Astrocyte of the cerebellum (primary cell): ENCODE measurements around the gene SOCS1.

ENCODE experiments used
- DNase-seq: peaks from one replicate; pipeline ENCODE4 v3.0.0-alpha.2; 2011; ENCODE audit warnings: low read depth
- H3K4me3 ChIP-seq: 2 replicates; pipeline ENCODE4 v1.5.1; 2011; ENCODE audit warnings: mild to moderate bottlenecking, low read depth, low read length, moderate library complexity
- in situ Hi-C: cut with HindIII; loops from 2 replicates; pipeline ENCODE4 v1.10.0; 2017; ENCODE audit warnings: low sequenced_read_pairs
- TF ChIP-seq, protein P1 (sequence below): IDR thresholded peaks from 2 replicates; pipeline ENCODE4 v1.5.1; 2012; ENCODE audit warnings: low read length, low read depth, moderate library complexity, mild to moderate bottlenecking; ENCODE audit errors: missing control alignments

Gene SOCS1

GRCh38 chr16:11283820-11284248 lies 27.8 kb upstream of the SOCS1 start:
- H3K4me3 ChIP-seq: no peak overlapping the region
- DNase-seq: no peak
- in situ Hi-C loops: no loop called here
- TF ChIP-seq, protein P1, sequence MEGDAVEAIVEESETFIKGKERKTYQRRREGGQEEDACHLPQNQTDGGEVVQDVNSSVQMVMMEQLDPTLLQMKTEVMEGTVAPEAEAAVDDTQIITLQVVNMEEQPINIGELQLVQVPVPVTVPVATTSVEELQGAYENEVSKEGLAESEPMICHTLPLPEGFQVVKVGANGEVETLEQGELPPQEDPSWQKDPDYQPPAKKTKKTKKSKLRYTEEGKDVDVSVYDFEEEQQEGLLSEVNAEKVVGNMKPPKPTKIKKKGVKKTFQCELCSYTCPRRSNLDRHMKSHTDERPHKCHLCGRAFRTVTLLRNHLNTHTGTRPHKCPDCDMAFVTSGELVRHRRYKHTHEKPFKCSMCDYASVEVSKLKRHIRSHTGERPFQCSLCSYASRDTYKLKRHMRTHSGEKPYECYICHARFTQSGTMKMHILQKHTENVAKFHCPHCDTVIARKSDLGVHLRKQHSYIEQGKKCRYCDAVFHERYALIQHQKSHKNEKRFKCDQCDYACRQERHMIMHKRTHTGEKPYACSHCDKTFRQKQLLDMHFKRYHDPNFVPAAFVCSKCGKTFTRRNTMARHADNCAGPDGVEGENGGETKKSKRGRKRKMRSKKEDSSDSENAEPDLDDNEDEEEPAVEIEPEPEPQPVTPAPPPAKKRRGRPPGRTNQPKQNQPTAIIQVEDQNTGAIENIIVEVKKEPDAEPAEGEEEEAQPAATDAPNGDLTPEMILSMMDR: no peak

- in situ Hi-C loops: no loop called here
- TF ChIP-seq, protein P1: no peak
- no peak for DNase-seq
- H3K4me3 ChIP-seq: no peak within 1 kb of the TSS
These were observed 24.9 kb upstream of the SOCS1 start, which contains the start of gene PRM1 for GRCh38 chr16:11280616-11281522. PRM1 (minus strand) TSS chr16:11281330; CDS start chr16:11281238, 92 bp downstream.

DNA sequence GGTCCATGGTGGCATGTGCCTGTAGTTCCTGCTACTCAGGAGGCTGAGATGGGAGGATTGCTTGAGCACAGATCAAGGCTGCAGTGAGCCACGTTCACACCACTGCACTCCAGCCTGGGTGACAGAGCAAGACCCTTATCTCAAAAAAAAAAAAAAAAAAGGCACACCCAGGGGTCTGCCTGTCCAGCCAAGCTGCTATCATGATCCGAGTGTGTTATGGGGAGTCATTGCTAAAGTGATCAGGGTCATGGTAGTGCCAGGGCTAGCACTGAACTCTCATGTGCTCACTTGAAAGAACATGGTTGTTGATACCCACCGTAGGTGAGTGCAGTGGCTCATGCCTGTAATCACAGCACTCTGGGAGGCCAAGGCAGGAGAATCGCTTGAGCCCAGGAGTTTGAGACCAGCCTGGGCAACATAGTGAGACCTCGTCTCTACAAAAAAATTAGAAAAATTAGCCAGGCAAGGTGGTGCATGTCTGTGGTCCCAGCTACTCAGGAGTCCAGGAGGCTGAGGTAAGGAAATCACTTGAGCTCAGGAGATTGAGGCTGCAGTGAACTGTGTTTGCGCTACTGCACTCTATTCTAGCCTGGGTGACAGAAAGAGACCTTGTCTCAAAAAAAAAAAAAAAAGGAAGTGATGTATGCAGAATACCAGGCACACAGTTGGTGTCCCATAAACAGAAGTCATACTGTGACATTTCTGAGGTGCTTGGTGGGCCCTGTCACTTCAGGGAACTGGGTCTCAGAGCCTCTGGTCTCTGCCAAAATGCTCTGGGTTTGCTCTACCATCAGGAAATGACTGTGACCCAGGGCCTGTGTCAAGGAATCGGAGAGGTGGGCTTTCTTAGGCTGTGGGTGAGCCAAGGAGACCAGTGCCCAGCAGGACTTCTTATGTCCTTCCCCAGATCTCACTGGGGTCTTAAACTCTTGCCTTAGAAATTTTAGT lies 23.0 kb upstream of the SOCS1 start:
- no peak for DNase-seq
- in situ Hi-C loops: loop anchor here (5.0 kb wide), 1 partner anchor 73 kb away; no protein-coding TSS in a partner anchor
- TF ChIP-seq, protein P1: no peak
- no peak overlapping the region for H3K4me3 ChIP-seq

DNA sequence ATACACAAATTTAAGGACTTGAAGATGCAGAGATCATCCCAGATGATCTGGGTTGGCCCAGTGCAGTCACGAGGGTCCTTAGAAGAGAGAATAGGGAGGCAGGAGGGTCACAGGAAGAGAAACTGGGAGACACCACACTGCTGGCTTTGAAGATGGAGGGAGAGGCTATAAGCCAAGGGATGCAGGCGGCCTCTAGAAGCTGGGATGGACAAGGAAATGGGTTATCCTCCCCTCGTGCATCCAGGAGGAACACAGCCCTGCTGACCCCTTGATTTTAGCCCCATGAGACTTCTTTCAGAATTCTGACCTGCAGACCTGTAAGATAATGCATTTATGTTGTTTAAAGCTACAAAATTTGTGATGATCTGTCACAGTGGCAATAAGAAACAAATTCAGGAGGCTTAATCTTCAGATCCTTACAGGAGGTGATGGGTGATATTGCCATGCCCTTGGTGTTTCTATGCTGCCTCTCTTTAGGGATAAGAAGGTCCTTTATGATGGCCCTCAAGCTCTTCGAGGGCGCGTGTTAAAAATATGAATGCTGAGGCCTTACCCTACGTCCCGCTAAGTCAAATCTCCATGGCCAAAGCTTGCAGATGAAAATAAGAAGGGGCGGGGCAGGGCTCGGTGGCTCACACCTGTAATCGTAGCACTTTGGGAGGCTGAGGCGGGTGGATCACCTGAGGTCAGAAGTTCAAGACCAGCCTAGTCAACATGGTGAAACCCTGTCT lies 21.8 kb upstream of the SOCS1 start:
- in situ Hi-C loops: loop anchor here (5.0 kb wide), 1 partner anchor 75 kb away; no protein-coding TSS in a partner anchor
- H3K4me3 ChIP-seq: no peak overlapping the region
- TF ChIP-seq, protein P1: no peak
- DNase-seq: no peak

DNA sequence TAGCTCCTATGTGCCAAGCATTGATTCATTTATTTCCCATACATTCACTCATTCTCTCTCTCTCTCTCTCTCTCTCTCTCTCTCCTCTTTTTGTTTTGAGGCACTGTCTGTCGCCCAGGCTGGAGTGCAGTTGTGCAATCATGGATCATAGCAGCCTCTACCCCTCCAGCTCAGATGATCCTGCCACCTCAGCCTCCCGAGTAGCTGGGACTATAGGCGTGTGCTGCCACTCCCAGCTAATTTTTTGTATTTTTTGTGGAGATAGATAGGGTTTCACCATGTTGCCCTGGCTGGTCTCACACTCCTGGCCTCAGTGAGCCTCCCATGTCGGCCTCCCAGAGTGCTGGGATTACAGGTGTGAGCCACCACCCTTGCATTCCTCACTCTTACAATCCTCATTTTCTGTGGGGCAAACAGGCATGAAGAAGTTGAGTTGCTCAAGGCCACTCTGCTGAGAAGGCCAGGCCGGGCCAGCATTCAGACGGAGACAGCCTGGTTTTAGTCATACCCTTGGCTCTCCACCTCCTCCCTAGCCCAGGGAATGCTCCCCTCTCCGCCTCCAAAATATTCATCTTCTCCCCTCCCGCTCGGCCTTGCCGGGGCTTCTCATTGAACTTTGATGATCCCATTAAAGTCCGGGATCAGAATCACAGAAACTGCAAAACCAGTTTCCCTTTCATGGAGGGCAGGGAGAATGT lies 21.0 kb upstream of the SOCS1 start:
- TF ChIP-seq, protein P1: no peak
- in situ Hi-C loops: loop anchor here (5.0 kb wide), 1 partner anchor 75 kb away; no protein-coding TSS in a partner anchor
- DNase-seq: no peak
- H3K4me3 ChIP-seq: no peak overlapping the region
